ENCODE results near the gene TM7SF2. TPM values are rescaled to one million over a fixed set of nuclear protein-coding genes. Genes with fewer than 3 reads are reported as not detected.

TM7SF2 gene
- total and polyA plus RNA-seq, 2 of the 8 experiments (the other 6 are each of a cell fraction or from before 2014, with no cell fraction given): 40.1 to 96.0 TPM

DNA sequence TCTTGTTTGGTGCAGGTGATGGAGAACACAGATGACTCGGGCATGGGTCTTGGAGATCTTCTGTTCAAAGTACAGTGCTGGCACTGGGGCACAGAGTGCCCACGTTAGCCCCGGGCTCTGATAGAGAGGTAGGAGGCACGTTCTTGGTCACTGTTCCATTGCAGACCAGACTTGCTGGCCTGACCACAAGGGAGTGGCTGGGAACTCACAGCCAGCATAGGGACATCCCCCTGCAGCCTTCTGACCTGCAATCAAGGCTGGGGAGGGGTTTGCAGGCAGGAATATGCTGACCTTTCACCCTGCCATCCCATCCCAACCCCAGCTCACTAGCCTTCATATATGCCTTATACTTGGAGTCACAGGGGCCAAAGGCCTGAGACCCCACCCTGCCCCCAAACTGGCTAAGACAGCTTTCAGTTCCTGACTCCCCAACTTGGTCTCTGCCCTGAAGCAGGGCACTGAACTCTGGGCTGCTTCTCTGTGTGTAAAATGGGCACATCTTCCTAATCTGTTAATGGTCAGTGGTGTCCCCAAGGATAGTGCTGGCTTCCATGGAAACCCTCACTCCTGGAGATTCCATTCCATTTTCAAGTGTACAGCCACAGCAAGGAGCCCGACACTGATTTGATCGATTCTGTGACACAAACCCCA lies 15.1 kb downstream of the TM7SF2 start:
- H3K79me1 ChIP-seq (ENCODE audit: low read depth, low read length): peaks cover 6% of the 10 kb centered on the region
- no peaks in the 10 kb centered on the region for H3K9me3 ChIP-seq (ENCODE audit: insufficient read depth in 2 of 2, low read depth in 1 of 2, low read length in 1 of 2)
- no peaks in the 10 kb centered on the region for H3K4me1 ChIP-seq (replicated peaks in 1 of 4; ENCODE audit: control insufficient read depth in 3 of 4, insufficient read depth in 4 of 4, low read length in 3 of 4)
- H2BK15ac ChIP-seq (ENCODE audit: low read length): no peak overlapping the region
- no peak overlapping the region for H3K23ac ChIP-seq (ENCODE audit: insufficient read length)
- DNase-seq (ENCODE audit: low read depth in 1 of 2, low spot score in 2 of 2) (no peak), FAIRE-seq (no peak)
- WGBS, 2 experiments (ENCODE audit: extremely low coverage in 1 of 2, insufficient coverage in 1 of 2, insufficient read length in 1 of 2, insufficient replicate concordance in 2 of 2, low coverage in 1 of 2, low lambda C conversion rate in 2 of 2, missing lambda C conversion rate in 1 of 2): 90% methylated on average over 5 of the region's 6 CpGs; no CpG with 5 or more reads in 1 of the 2 experiments
- H4K91ac ChIP-seq (replicated peaks; ENCODE audit: insufficient read length, low read length): no peak overlapping the region
- H3K18ac ChIP-seq (ENCODE audit: extremely low read depth, low read length): no peak overlapping the region
- H3K36me3 ChIP-seq (ENCODE audit: control insufficient read depth in 2 of 4, insufficient read depth in 4 of 4, low read length in 3 of 4): peaks cover 19 to 60% (median 52%) of the 10 kb centered on the region in 4 experiments
- CTCF ChIA-PET (ENCODE audit: partially characterized antibody): interaction anchor here (0.7 to 9.5 kb wide), 5 partner anchors 8 to 202 kb away, joined by 3 to 71 read pairs (median 3); partner anchors contain the start of genes CAPN1 and TM7SF2
- H2BK5ac ChIP-seq (ENCODE audit: low read depth, low read length): no peak overlapping the region
- peaks cover 0 to 12% of the 10 kb centered on the region in 2 experiments for H4K20me1 ChIP-seq (replicated peaks in 1 of 2; ENCODE audit: control insufficient read depth in 1 of 2, insufficient read depth in 2 of 2, low read length in 2 of 2)
- H4K5ac ChIP-seq (ENCODE audit: insufficient read length, low read depth, low read length): no peak overlapping the region
- no peak overlapping the region for H2AFZ ChIP-seq (ENCODE audit: low read length)
- H2AK5ac ChIP-seq (ENCODE audit: low read depth, low read length): no peak overlapping the region
- H3K27ac ChIP-seq (ENCODE audit: low read depth, low read length): no peak overlapping the region
- H3K79me2 ChIP-seq (ENCODE audit: control insufficient read depth in 1 of 2, insufficient read depth in 2 of 2, low read length in 2 of 2): peaks cover 0 to 18% of the 10 kb centered on the region in 2 experiments; a peak in 3 of 4 replicates
- no peak overlapping the region for H3K4me2 ChIP-seq (ENCODE audit: insufficient read depth in 1 of 2, low read depth in 2 of 2, low read length in 2 of 2)
- H3K56ac ChIP-seq (replicated peaks; ENCODE audit: insufficient read length, low read depth, low read length): no peak overlapping the region
- H2BK20ac ChIP-seq (ENCODE audit: low read length): no peak overlapping the region
- no peak overlapping the region for H4K8ac ChIP-seq (ENCODE audit: extremely low read depth, insufficient read depth, low read length)
- no peak overlapping the region for H3K9ac ChIP-seq (replicated peaks in 1 of 4; ENCODE audit: extremely low read depth in 1 of 4, low read depth in 3 of 4, low read length in 3 of 4)
- no peak overlapping the region for H3K4ac ChIP-seq (replicated peaks; ENCODE audit: insufficient read length, low read depth, low read length)
- H2BK12ac ChIP-seq (ENCODE audit: low read depth, low read length): no peak overlapping the region
- TF ChIP-seq RXRA (IDR thresholded peaks at IDR 0.05; ENCODE audit: insufficient read depth, low read depth, low read length) (no peak), POLR2A (IDR thresholded peaks at IDR 0.05; ENCODE audit: control extremely low read depth in 1 of 2, low read depth in 2 of 2, low read length in 2 of 2) (no peak; a peak in 1 of 3 replicates), EP300 (IDR thresholded peaks at IDR 0.05; ENCODE audit: borderline replicate concordance in 1 of 2, low read depth in 2 of 2, low read length in 2 of 2) (no peak), GTF2F1 (IDR thresholded peaks at IDR 0.05; ENCODE audit: borderline replicate concordance, low read depth, low read length) (no peak), RAD21 (IDR thresholded peaks at IDR 0.05 in 1 of 2, conservative IDR thresholded peaks at IDR 0.05 in 1 of 2; ENCODE audit: low read depth in 2 of 2, low read length in 2 of 2) (no peak), YY1 (IDR thresholded peaks at IDR 0.05; ENCODE audit: low read depth, low read length) (no peak), SP2 (IDR thresholded peaks at IDR 0.05; ENCODE audit: low read length) (no peak), SP4 (IDR thresholded peaks at IDR 0.05; ENCODE audit: low read length) (no peak)
- no peaks in the 10 kb centered on the region; the same call in 1 of the 2 replicates for H3K23me2 ChIP-seq (ENCODE audit: low read depth, low read length)
- H3K27me3 ChIP-seq (replicated peaks in 1 of 4; ENCODE audit: control insufficient read depth in 3 of 4, extremely low read depth in 1 of 4, insufficient read depth in 3 of 4, low read length in 3 of 4): no peaks in the 10 kb centered on the region
- H3K14ac ChIP-seq (ENCODE audit: insufficient read length): no peak overlapping the region
- H2BK120ac ChIP-seq (replicated peaks; ENCODE audit: low read depth, low read length): no peak overlapping the region
- POLR2A ChIA-PET (ENCODE audit: partially characterized antibody): interaction anchor here (0.6 to 15.8 kb wide), 10 partner anchors 10 to 243 kb away, joined by 3 to 305 read pairs (median 4); partner anchors contain the start of genes FAU, MRPL49, SPDYC and SYVN1
- H3K4me3 ChIP-seq (ENCODE audit: extremely low read depth in 1 of 4, insufficient read depth in 2 of 4, low read depth in 3 of 4, low read length in 4 of 4): no peak overlapping the region
